Activated CD4-positive, alpha-beta T cell treated with anti-CD3 and anti-CD28 coated beads, Interleukin-2, amount 50 U/mL, for 48 hours (primary cell): ENCODE measurements around the gene ATF7.
"Not testable (repeated sequence)": the region's sequence is repeated elsewhere in the genome, so short reads cannot be mapped to it uniquely, and the experiment has no call there.

Source experiments
- DNase-seq, 2 experiments: peaks; one replicate each; pipeline ENCODE4 v3.0.0-alpha.2; 2020

Gene ATF7

GRCh38 chr12:53625946-53626701, at the start of gene ATF7:
ATF7 (minus strand) TSS chr12:53626382; CDS start chr12:53601000, 25,382 bp downstream.
- DNase-seq, result peak; percentile 99

- no peak for DNase-seq
Measured at GRCh38 chr12:53674977-53675700, 49.0 kb upstream of the ATF7 start.

- no peak for DNase-seq
Measured at GRCh38 chr12:53670971-53671370, 44.8 kb upstream of the ATF7 start.

GRCh38 chr12:53670308-53670707, 44.1 kb upstream of the ATF7 start:
- no peak for DNase-seq

GRCh38 chr12:53667080-53667479, 40.9 kb upstream of the ATF7 start:
- no peak for DNase-seq

GRCh38 chr12:53664936-53665335, 38.8 kb upstream of the ATF7 start:
- no peak for DNase-seq

- no peak for DNase-seq
Measured at GRCh38 chr12:53664191-53664590, 38.0 kb upstream of the ATF7 start.

GRCh38 chr12:53660041-53660440, 33.9 kb upstream of the ATF7 start:
- DNase-seq, result no peak

- no peak for DNase-seq
Measured at GRCh38 chr12:53659571-53659981, 33.4 kb upstream of the ATF7 start.

- DNase-seq, result no peak
Measured at GRCh38 chr12:53659011-53659551, 32.9 kb upstream of the ATF7 start.

- DNase-seq, result no peak
Measured at GRCh38 chr12:53657041-53657440, 30.9 kb upstream of the ATF7 start.

GRCh38 chr12:53653595-53653994, 27.4 kb upstream of the ATF7 start:
- DNase-seq, result no peak

- DNase-seq, result no peak
Measured at GRCh38 chr12:53652366-53652765, 26.2 kb upstream of the ATF7 start.

- no peak for DNase-seq
Measured at GRCh38 chr12:53651737-53652136, 25.6 kb upstream of the ATF7 start.

GRCh38 chr12:53646300-53646699, 20.1 kb upstream of the ATF7 start:
- not testable (repeated sequence) for DNase-seq

GRCh38 chr12:53645165-53645564, 19.0 kb upstream of the ATF7 start:
- DNase-seq, result no peak

- DNase-seq, result no peak
Measured at GRCh38 chr12:53644133-53644532, 18.0 kb upstream of the ATF7 start.

- DNase-seq, result no peak
Measured at GRCh38 chr12:53643232-53643979, 17.2 kb upstream of the ATF7 start.

GRCh38 chr12:53638057-53638456, 11.9 kb upstream of the ATF7 start:
- no peak for DNase-seq

GRCh38 chr12:53636641-53637040, 10.5 kb upstream of the ATF7 start:
- no peak for DNase-seq

GRCh38 chr12:53635708-53636107, 9.5 kb upstream of the ATF7 start:
- not testable (repeated sequence) for DNase-seq

GRCh38 chr12:53631721-53632120, 5.5 kb upstream of the ATF7 start:
- no peak for DNase-seq

GRCh38 chr12:53627919-53628318, 1.7 kb upstream of the ATF7 start:
- no peak for DNase-seq
